Fibroblast of skin of scalp (primary cell): Measurements from ENCODE around the gene RAB8B.
"Not testable (repeated sequence)": the region's sequence is repeated elsewhere in the genome, so short reads cannot be mapped to it uniquely, and the experiment has no call there.

ENCODE experiments used
- DNase-seq: peaks from one replicate; pipeline ENCODE4 v3.0.0-alpha.2; 2013

The RAB8B gene

GRCh38 chr15:63210151-63211091 is 21.0 kb downstream of the RAB8B start:
- DNase-seq, result no peak

GRCh38 chr15:63211092-63211490 is 21.7 kb downstream of the RAB8B start:
- DNase-seq, result no peak

GRCh38 chr15:63211549-63211948 is 22.1 kb downstream of the RAB8B start:
- no peak for DNase-seq

GRCh38 chr15:63212050-63213004 is 22.9 kb downstream of the RAB8B start:
- DNase-seq, result peak; percentile 90

GRCh38 chr15:63218100-63218808 is 28.8 kb downstream of the RAB8B start:
- peak; percentile 40 for DNase-seq

GRCh38 chr15:63219196-63219710 is 29.8 kb downstream of the RAB8B start:
- DNase-seq, result no peak

- no peak for DNase-seq
These were observed 31.9 kb downstream of the RAB8B start for GRCh38 chr15:63221346-63221745.

GRCh38 chr15:63223463-63223862 is 34.1 kb downstream of the RAB8B start:
- no peak for DNase-seq

- DNase-seq, result no peak
These were observed 36.0 kb downstream of the RAB8B start for GRCh38 chr15:63225381-63225780.

- no peak for DNase-seq
These were observed 36.9 kb downstream of the RAB8B start for GRCh38 chr15:63226155-63226883.

GRCh38 chr15:63226966-63227401 is 37.6 kb downstream of the RAB8B start:
- no peak for DNase-seq

GRCh38 chr15:63227689-63228088 is 38.3 kb downstream of the RAB8B start:
- no peak for DNase-seq

- DNase-seq, result no peak
These were observed 41.8 kb downstream of the RAB8B start for GRCh38 chr15:63231206-63231605.

GRCh38 chr15:63231706-63232105 is 42.3 kb downstream of the RAB8B start:
- DNase-seq, result no peak

- no peak for DNase-seq
These were observed 43.0 kb downstream of the RAB8B start for GRCh38 chr15:63232405-63232804.

GRCh38 chr15:63232943-63233342 is 43.5 kb downstream of the RAB8B start:
- no peak for DNase-seq

GRCh38 chr15:63233667-63234423 is 44.4 kb downstream of the RAB8B start:
- DNase-seq, result peak; percentile 66

- DNase-seq, result peak; percentile 68
These were observed 45.1 kb downstream of the RAB8B start for GRCh38 chr15:63234451-63234870.

GRCh38 chr15:63236272-63236671 is 46.9 kb downstream of the RAB8B start:
- peak; percentile 92 for DNase-seq

GRCh38 chr15:63237086-63237485 is 47.7 kb downstream of the RAB8B start:
- DNase-seq, result not testable (repeated sequence)

GRCh38 chr15:63238171-63238570 is 48.8 kb downstream of the RAB8B start:
- no peak for DNase-seq
